ENCODE data around the gene FUBP1. TPM values are rescaled to one million over a fixed set of nuclear protein-coding genes. Genes with fewer than 3 reads are reported as not detected.
A peak's percentile ranks its signal among the peaks of the same experiment; 100 is the strongest.

FUBP1 gene
- total RNA-seq, 1 donor from 2014 or later, result 86.5 TPM

- Mint-ChIP-seq H3K9me3 (ENCODE audit: low read depth) (no peaks in the 10 kb centered on the region), H3K27me3 (ENCODE audit: low read depth) (no peaks in the 10 kb centered on the region), H3K4me3 (ENCODE audit: unreplicated experiment) (no peak overlapping the region), H3K36me3 (ENCODE audit: low read depth) (peaks cover 21% of the 10 kb centered on the region), H3K27ac (ENCODE audit: unreplicated experiment) (no peak overlapping the region), H3K4me1 (ENCODE audit: low read depth) (peaks cover 34% of the 10 kb centered on the region)
- no peak for TF ChIP-seq CTCF (IDR thresholded peaks at IDR 0.05)
- DNase-seq (ENCODE audit: low spot score), result no peak
Observed at GRCh38 chr1:77970192-77970591, 8.7 kb downstream of the FUBP1 start.

GRCh38 chr1:77966291-77966690 is 12.6 kb downstream of the FUBP1 start:
- no peak for TF ChIP-seq CTCF (IDR thresholded peaks at IDR 0.05)
- Mint-ChIP-seq H3K4me1 (ENCODE audit: low read depth) (peaks cover 21% of the 10 kb centered on the region), H3K9me3 (ENCODE audit: low read depth) (no peaks in the 10 kb centered on the region), H3K27me3 (ENCODE audit: low read depth) (no peaks in the 10 kb centered on the region), H3K27ac (ENCODE audit: unreplicated experiment) (peak overlapping the region; percentile 29), H3K4me3 (ENCODE audit: unreplicated experiment) (no peak overlapping the region), H3K36me3 (ENCODE audit: low read depth) (peaks cover 45% of the 10 kb centered on the region)
- no peak for DNase-seq (ENCODE audit: low spot score)

GRCh38 chr1:77961392-77961791 is 17.5 kb downstream of the FUBP1 start:
- H3K36me3 Mint-ChIP-seq (ENCODE audit: low read depth), result peaks cover 53% of the 10 kb centered on the region
- no peak for DNase-seq (ENCODE audit: low spot score)
- no peak for TF ChIP-seq CTCF (IDR thresholded peaks at IDR 0.05)
- no peak overlapping the region for H3K4me3 Mint-ChIP-seq (ENCODE audit: unreplicated experiment)
- no peaks in the 10 kb centered on the region for H3K27me3 Mint-ChIP-seq (ENCODE audit: low read depth)
- H3K9me3 Mint-ChIP-seq (ENCODE audit: low read depth), result no peaks in the 10 kb centered on the region
- H3K4me1 Mint-ChIP-seq (ENCODE audit: low read depth), result peaks cover 19% of the 10 kb centered on the region
- H3K27ac Mint-ChIP-seq (ENCODE audit: unreplicated experiment), result peak overlapping the region; percentile 37

DNA sequence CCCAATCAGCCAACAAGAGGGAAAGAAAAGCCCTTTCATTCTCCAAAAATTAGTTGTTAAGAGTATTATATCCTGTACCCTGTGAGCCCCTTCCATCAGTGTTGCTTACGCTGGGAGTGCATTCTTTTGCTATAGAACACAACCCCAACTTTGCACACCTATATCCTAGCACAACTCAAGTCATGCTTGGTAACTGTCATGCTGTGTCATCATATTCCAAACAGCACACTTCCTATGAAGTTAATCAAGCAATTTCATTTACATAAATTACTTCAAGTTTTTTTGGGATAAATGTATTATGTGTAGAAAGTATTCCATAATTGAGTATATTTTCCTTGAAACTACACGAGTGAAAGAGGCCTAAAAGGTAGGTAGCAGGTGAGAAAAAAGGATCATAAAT is 20.0 kb downstream of the FUBP1 start:
- peaks cover 30% of the 10 kb centered on the region for H3K4me1 Mint-ChIP-seq (ENCODE audit: low read depth)
- peak overlapping the region; percentile 15 for H3K27ac Mint-ChIP-seq (ENCODE audit: unreplicated experiment)
- H3K4me3 Mint-ChIP-seq (ENCODE audit: unreplicated experiment), result no peak overlapping the region
- H3K36me3 Mint-ChIP-seq (ENCODE audit: low read depth), result peaks cover 45% of the 10 kb centered on the region
- TF ChIP-seq CTCF (IDR thresholded peaks at IDR 0.05), result no peak
- no peaks in the 10 kb centered on the region for H3K27me3 Mint-ChIP-seq (ENCODE audit: low read depth)
- no peaks in the 10 kb centered on the region for H3K9me3 Mint-ChIP-seq (ENCODE audit: low read depth)
- DNase-seq (ENCODE audit: low spot score), result no peak

GRCh38 chr1:77958391-77958790 is 20.5 kb downstream of the FUBP1 start:
- H3K27ac Mint-ChIP-seq (ENCODE audit: unreplicated experiment), result peak overlapping the region; percentile 15
- H3K4me1 Mint-ChIP-seq (ENCODE audit: low read depth), result peaks cover 30% of the 10 kb centered on the region
- no peak for TF ChIP-seq CTCF (IDR thresholded peaks at IDR 0.05)
- no peak overlapping the region for H3K4me3 Mint-ChIP-seq (ENCODE audit: unreplicated experiment)
- H3K9me3 Mint-ChIP-seq (ENCODE audit: low read depth), result no peaks in the 10 kb centered on the region
- no peak for DNase-seq (ENCODE audit: low spot score)
- H3K27me3 Mint-ChIP-seq (ENCODE audit: low read depth), result no peaks in the 10 kb centered on the region
- H3K36me3 Mint-ChIP-seq (ENCODE audit: low read depth), result peaks cover 46% of the 10 kb centered on the region

Measured in chondrocyte (in vitro differentiated cells).